ENCODE results near the gene TMEM255A.

Gene TMEM255A

GRCh38 chrX:120306630-120307029 is 4.6 kb downstream of the TMEM255A start:
- peak; percentile 35 for DNase-seq

GRCh38 chrX:120305531-120306141 is 5.6 kb downstream of the TMEM255A start:
- DNase-seq = no peak

GRCh38 chrX:120304256-120304655 is 7.0 kb downstream of the TMEM255A start:
- no peak for DNase-seq

- peak; percentile 68 for DNase-seq
Observed at GRCh38 chrX:120302434-120302833, 8.8 kb downstream of the TMEM255A start.

GRCh38 chrX:120301960-120302359 is 9.3 kb downstream of the TMEM255A start:
- no peak for DNase-seq

GRCh38 chrX:120301497-120301896 is 9.8 kb downstream of the TMEM255A start:
- DNase-seq = no peak

GRCh38 chrX:120299928-120300327 is 11.3 kb downstream of the TMEM255A start:
- peak; percentile 30 for DNase-seq

- DNase-seq = no peak
Observed at GRCh38 chrX:120297923-120298322, 13.3 kb downstream of the TMEM255A start.

- no peak for DNase-seq
Observed at GRCh38 chrX:120294651-120295050, 16.6 kb downstream of the TMEM255A start.

- no peak for DNase-seq
Observed at GRCh38 chrX:120293015-120293414, 18.2 kb downstream of the TMEM255A start.

GRCh38 chrX:120291211-120291610 is 20.1 kb downstream of the TMEM255A start:
- no peak for DNase-seq

GRCh38 chrX:120290107-120290506 is 21.2 kb downstream of the TMEM255A start:
- no peak for DNase-seq

- DNase-seq = no peak
Observed at GRCh38 chrX:120287513-120288112, 23.6 kb downstream of the TMEM255A start.

GRCh38 chrX:120286733-120287512 is 24.3 kb downstream of the TMEM255A start:
- DNase-seq = no peak

- DNase-seq = no peak
Observed at GRCh38 chrX:120282697-120283096, 28.6 kb downstream of the TMEM255A start.

GRCh38 chrX:120281761-120282160 is 29.5 kb downstream of the TMEM255A start:
- no peak for DNase-seq

GRCh38 chrX:120281021-120281624 is 30.1 kb downstream of the TMEM255A start:
- DNase-seq = no peak

GRCh38 chrX:120274958-120275357 is 36.3 kb downstream of the TMEM255A start:
- no peak for DNase-seq

- no peak for DNase-seq
Observed at GRCh38 chrX:120274145-120274544, 37.1 kb downstream of the TMEM255A start.

GRCh38 chrX:120271218-120271617 is 40.0 kb downstream of the TMEM255A start:
- DNase-seq = no peak

- no peak for DNase-seq
Observed at GRCh38 chrX:120270567-120270966, 40.7 kb downstream of the TMEM255A start.

GRCh38 chrX:120269373-120270035 is 41.8 kb downstream of the TMEM255A start:
- no peak for DNase-seq

GRCh38 chrX:120264341-120264740 is 46.9 kb downstream of the TMEM255A start:
- no peak for DNase-seq
